HepG2 (cell line): ENCODE data around the gene FASTK. TPM values are rescaled to one million over a fixed set of nuclear protein-coding genes. Genes with fewer than 3 reads are reported as not detected.
A peak's percentile ranks its signal among the peaks of the same experiment; 100 is the strongest.

Experiments
- IKZF5 ChIP-seq: IDR thresholded peaks from 2 replicates; pipeline ENCODE4 v1.6.1; 2018; ENCODE audit warnings: missing genetic modification reagents, mild to moderate bottlenecking, missing compliant biosample characterization
- MAZ ChIP-seq, 2 experiments: sonication (generic) in 1 of 2; formaldehyde crosslinking in 1 of 2; IDR thresholded peaks; 2 replicates each; pipeline versions ENCODE4 v1.5.0 to v1.6.1; 2012 to 2020; ENCODE audit warnings: low read depth in 2 of 2, mild to moderate bottlenecking in 2 of 2, borderline replicate concordance in 1 of 2, improper control_type of control experiment in 1 of 2, low read length in 1 of 2, missing genetic modification reagents in 1 of 2, moderate library complexity in 1 of 2
- SMAD1 ChIP-seq: sonication (generic); formaldehyde crosslinking; IDR thresholded peaks from 2 replicates; pipeline ENCODE4 v1.4.0; 2020; ENCODE audit warnings: missing genetic modification reagents, low read depth, mild to moderate bottlenecking, borderline replicate concordance
- TGIF2 ChIP-seq: IDR thresholded peaks from 2 replicates; pipeline ENCODE4 v1.6.1; 2016; ENCODE audit warnings: control low read depth, missing compliant biosample characterization
- polyA plus RNA-seq, 8 experiments: library from polyadenylated mRNA; depleted of rRNA in 3 of 8; stranded (reverse) in 7 of 8; unstranded in 1 of 8; fragments of >200 nt; fragmentation: Illumina TruSeq in 4 of 8; extraction: Trizol in 4 of 8; gene quantifications; 2 replicates each; pipeline versions ENCODE4 v1.2.1 to v1.2.3, GENCODE V29; 2011 to 2016; ENCODE audit warnings: low read depth in 4 of 8, missing spikeins in 1 of 8, mixed read lengths in 1 of 8; ENCODE audit not compliant: insufficient read depth in 1 of 8
- total RNA-seq, 5 experiments: library from RNA; depleted of rRNA; stranded (reverse); fragments of >200 nt; fragmentation: Illumina TruSeq; extraction: Trizol; gene quantifications; 2 replicates each; pipeline ENCODE4 v1.2.3, GENCODE V29; 2016; ENCODE audit warnings: low read depth in 1 of 5
- TF ChIP-seq, protein P1 (sequence below), 2 experiments: fragments of 450-650 bp in 1 of 2; sonication (generic) in 1 of 2; formaldehyde crosslinking in 1 of 2; IDR thresholded peaks; 2 replicates each; pipeline versions ENCODE4 v1.6.1 to v1.8.0; 2016 to 2022; ENCODE audit warnings: antibody characterized with exemption in 1 of 2, mild to moderate bottlenecking in 1 of 2, missing genetic modification reagents in 1 of 2
- TF ChIP-seq, protein P2 (sequence below): sonication (generic); formaldehyde crosslinking; IDR thresholded peaks from 2 replicates; pipeline ENCODE4 v1.4.0; 2020; ENCODE audit warnings: mild to moderate bottlenecking, missing genetic modification reagents

Gene FASTK
- total and polyA plus RNA-seq, 2 of the 13 experiments (the other 11 are each of a cell fraction or from before 2014, with no cell fraction given) = 52.9 to 55.7 TPM

GRCh38 chr7:151062399-151063211, 18.0 kb downstream of the FASTK start (continued):
- TF ChIP-seq, protein P1, sequence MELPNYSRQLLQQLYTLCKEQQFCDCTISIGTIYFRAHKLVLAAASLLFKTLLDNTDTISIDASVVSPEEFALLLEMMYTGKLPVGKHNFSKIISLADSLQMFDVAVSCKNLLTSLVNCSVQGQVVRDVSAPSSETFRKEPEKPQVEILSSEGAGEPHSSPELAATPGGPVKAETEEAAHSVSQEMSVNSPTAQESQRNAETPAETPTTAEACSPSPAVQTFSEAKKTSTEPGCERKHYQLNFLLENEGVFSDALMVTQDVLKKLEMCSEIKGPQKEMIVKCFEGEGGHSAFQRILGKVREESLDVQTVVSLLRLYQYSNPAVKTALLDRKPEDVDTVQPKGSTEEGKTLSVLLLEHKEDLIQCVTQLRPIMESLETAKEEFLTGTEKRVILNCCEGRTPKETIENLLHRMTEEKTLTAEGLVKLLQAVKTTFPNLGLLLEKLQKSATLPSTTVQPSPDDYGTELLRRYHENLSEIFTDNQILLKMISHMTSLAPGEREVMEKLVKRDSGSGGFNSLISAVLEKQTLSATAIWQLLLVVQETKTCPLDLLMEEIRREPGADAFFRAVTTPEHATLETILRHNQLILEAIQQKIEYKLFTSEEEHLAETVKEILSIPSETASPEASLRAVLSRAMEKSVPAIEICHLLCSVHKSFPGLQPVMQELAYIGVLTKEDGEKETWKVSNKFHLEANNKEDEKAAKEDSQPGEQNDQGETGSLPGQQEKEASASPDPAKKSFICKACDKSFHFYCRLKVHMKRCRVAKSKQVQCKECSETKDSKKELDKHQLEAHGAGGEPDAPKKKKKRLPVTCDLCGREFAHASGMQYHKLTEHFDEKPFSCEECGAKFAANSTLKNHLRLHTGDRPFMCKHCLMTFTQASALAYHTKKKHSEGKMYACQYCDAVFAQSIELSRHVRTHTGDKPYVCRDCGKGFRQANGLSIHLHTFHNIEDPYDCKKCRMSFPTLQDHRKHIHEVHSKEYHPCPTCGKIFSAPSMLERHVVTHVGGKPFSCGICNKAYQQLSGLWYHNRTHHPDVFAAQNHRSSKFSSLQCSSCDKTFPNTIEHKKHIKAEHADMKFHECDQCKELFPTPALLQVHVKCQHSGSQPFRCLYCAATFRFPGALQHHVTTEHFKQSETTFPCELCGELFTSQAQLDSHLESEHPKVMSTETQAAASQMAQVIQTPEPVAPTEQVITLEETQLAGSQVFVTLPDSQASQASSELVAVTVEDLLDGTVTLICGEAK (IDR thresholded peaks at IDR 0.05) = no peak
- TF ChIP-seq, protein P1 (CRISPR knock-in tag; IDR thresholded peaks at IDR 0.05) = 0 out of 2 replicates have a peak, but pooled peaks have one; percentile 22
- no peak for TF ChIP-seq SMAD1 (CRISPR knock-in tag)
- TF ChIP-seq IKZF5 (CRISPR knock-in tag) = 0 out of 2 replicates have a peak, but pooled peaks have one; percentile 64
- TF ChIP-seq TGIF2 (CRISPR knock-in tag) = no peak
- TF ChIP-seq, protein P2, sequence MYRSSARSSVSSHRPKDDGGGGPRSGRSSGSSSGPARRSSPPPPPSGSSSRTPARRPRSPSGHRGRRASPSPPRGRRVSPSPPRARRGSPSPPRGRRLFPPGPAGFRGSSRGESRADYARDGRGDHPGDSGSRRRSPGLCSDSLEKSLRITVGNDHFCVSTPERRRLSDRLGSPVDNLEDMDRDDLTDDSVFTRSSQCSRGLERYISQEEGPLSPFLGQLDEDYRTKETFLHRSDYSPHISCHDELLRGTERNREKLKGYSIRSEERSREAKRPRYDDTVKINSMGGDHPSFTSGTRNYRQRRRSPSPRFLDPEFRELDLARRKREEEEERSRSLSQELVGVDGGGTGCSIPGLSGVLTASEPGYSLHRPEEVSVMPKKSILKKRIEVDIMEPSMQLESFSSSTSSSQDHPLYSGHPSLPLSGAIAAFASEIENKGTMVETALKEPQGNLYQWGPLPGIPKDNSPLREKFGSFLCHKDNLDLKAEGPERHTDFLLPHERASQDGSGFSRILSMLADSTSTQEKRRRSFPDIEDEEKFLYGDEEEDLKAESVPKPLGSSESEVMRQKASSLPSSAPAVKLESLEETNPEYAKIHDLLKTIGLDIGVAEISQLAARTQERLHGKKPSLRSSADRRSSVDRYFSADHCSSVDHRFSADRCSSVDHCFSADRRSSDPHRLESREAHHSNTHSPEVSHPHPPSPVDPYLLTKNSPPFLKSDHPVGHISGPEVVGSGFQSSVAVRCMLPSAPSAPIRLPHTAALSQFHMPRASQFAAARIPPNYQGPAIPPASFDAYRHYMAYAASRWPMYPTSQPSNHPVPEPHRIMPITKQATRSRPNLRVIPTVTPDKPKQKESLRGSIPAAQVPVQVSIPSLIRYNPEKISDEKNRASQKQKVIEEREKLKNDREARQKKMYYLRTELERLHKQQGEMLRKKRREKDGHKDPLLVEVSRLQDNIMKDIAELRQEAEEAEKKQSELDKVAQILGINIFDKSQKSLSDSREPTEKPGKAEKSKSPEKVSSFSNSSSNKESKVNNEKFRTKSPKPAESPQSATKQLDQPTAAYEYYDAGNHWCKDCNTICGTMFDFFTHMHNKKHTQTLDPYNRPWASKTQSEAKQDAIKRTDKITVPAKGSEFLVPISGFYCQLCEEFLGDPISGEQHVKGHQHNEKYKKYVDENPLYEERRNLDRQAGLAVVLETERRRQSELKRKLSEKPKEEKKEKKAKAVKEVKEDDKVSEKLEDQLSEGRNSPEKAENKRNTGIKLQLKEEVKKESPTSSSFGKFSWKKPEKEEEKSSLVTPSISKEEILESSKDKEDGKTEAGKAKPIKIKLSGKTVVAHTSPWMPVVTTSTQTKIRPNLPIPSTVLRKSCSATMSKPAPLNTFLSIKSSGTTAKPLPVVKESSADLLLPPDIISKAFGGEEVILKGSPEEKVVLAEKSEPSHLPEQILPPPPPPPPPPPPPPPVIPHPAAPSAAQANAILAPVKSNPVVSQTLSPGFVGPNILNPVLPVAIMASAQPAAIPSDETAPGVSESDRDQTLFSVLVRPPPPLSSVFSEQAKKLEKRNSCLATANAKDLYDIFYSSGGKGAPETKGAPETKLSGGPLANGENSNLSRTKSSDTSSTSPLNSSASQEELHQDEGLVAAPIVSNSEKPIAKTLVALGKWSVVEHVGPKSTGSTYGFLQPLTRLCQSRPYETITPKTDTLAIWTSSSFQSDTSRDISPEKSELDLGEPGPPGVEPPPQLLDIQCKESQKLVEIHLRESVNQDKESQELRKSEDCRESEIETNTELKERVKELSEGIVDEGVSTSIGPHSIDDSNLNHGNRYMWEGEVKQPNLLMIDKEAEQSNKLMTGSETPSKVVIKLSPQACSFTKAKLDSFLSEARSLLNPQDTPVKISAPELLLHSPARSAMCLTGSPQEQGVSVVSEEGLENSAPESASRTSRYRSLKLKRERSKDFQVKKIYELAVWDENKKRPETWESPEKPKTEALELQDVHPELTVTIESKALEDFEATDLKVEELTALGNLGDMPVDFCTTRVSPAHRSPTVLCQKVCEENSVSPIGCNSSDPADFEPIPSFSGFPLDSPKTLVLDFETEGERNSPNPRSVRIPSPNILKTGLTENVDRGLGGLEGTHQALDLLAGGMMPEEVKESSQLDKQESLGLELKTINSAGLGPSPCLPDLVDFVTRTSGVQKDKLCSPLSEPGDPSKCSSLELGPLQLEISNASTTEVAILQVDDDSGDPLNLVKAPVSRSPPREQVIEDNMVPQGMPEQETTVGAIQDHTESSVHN (CRISPR knock-in tag) = no peak
- peak; percentile 82; the same call in 1 of the 2 replicates for TF ChIP-seq MAZ (IDR thresholded peaks at IDR 0.05; ENCODE audit: borderline replicate concordance, low read depth, low read length)
- peak; percentile 88 for TF ChIP-seq MAZ (CRISPR knock-in tag; IDR thresholded peaks at IDR 0.05; ENCODE audit: low read depth)
